GM20431 (cell line): Measurements from ENCODE around the gene SLC45A3.

Experiments
- in situ Hi-C: fragments of 300-500 bp; cut with MseI, MboI; formaldehyde crosslinking; loops from one replicate; pipeline ENCODE4 v1.15.0; 2020; ENCODE audit warnings: low sequenced_read_pairs; ENCODE audit not compliant: unreplicated experiment

The SLC45A3 gene

GRCh38 chr1:205701420-205701819, 21.1 kb upstream of the SLC45A3 start:
- in situ Hi-C loops: no loop called here

- in situ Hi-C loops: no loop called here
These were observed 20.6 kb upstream of the SLC45A3 start for GRCh38 chr1:205700865-205701401.

- in situ Hi-C loops: no loop called here
These were observed 19.1 kb upstream of the SLC45A3 start for GRCh38 chr1:205699416-205699815.

DNA sequence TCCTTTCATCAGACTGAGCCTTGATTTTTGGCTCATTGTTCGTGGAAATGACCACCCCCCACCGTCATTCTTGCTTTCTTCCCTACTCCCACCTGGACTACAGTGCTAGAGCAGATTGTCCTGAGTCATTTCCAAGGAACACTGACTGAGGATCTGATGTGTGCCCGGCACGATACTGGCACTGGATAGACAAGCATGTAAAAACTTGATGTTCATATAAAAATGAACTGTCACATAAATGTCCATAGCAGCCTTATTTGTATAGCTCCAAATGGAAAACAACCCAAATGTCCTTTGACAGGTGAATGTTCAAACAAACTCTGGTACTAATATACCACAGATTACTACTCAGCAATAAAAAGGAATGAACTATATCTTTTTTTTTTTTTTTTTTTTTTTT, 18.6 kb upstream of the SLC45A3 start:
- in situ Hi-C loops: no loop called here

DNA sequence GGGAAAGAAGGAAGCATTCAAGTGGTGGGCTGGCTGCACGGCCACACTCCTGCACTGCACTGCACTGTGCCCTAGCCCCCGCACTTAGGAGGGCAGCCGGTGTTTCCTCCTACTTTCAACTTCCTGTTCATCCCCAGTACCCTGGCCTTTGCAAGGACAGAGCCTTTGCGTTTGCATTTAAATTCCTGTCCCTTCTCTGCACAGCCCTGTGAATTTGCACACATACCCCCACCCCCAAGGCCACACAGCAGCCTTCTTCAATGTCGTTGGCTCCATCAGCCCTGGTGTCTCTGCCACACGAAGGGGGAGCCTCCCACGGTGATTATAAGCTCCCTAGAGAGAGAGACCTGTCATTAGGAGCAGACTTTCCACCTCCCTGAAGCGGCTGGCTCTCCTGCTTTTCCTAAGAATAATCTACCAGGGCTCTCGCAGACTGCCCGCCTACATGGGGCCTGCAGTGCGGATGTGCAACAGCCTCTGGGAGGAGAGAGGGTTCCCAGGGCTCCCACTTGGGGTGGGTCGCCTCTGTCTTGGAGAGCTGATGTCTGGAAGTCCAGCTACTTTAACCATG, 13.2 kb upstream of the SLC45A3 start:
- in situ Hi-C loops: no loop called here

GRCh38 chr1:205692423-205692822, 12.1 kb upstream of the SLC45A3 start:
- in situ Hi-C loops: no loop called here

GRCh38 chr1:205690122-205690756, 9.9 kb upstream of the SLC45A3 start:
- in situ Hi-C loops: no loop called here

- in situ Hi-C loops: no loop called here
These were observed 9.2 kb upstream of the SLC45A3 start for GRCh38 chr1:205689479-205689878.

DNA sequence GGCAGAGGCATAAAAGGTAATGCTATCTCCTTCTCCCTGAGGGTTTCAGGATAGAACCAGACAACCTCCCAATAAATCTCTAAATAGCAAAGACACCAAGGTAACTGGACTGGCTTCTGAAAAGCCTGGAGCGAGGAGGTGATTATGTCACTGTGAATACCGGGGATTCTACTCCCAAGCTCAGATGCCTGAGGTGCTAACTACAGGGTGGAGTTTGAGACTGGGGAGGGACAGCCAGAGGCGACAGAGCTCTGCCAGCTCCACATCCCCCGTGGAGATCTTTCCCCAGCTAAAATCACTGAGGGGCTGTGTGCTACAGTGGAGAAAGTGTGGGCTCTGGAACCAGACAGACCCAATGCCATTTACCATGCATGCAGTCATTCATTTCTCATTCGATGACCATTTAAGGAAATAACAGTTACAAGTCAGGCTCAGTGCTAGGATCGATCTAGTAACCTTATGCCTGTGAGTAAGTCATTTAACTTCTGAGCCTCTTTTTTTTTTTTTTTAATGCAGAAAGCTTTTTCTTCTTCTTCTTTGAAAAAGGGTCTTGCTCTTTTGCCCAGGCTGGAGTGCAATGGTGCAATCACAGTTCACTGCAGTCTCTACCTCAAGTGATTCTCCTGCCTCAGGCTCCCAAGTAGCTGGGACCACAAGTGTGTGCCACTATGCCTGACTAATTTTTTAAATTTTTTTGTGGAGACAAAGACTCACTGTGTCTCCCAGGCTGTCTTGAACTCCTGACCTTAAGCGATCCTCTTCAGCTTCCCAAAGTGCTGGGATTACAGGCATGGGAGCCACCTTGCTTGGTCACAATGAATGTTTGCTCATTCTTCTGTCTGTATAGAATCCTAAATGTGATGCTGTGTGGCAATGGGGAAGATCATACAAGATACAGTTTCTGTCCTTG, 8.1 kb upstream of the SLC45A3 start:
- in situ Hi-C loops: no loop called here

DNA sequence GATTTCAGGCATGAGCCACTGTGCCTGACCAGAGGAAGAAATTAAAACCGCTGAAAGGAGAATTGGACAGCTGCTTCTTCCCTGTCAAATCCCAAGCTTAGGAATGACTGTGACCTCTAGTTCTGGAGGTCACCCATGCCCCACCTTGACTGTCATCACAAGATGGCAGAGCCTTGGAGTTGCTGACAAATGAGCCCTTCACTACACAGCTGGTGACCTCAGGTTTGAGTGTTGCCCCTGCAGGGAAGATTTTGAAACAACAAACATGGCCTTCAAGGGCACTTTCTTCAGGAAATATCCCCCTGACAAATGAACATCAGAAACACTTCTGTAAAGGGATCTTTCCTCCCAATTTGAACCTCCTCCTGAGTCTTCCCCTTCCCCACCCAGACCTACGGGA, 6.9 kb upstream of the SLC45A3 start:
- in situ Hi-C loops: no loop called here

DNA sequence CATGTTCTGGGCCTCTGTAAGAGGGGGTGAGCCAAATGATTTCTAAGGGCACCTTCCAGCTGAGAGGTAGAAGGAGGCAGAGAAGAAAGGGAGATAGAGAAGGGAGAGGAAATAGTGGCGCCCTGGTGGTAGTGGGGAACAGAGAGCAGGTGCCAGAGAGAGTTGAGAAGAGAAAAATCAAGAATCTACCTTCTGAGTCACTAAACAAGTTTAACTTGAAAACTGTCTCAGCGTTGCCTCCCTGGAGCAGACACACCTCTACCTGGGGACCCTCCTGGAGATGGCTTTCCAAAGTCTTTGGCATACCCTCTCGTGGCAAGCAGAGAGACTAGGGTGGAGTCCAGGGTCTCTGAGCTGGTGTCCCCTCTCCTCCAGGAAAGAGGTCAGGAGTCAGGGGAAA, 1.1 kb upstream of the SLC45A3 start:
- in situ Hi-C loops: no loop called here

GRCh38 chr1:205678286-205679111, 1.8 kb downstream of the SLC45A3 start:
- in situ Hi-C loops: no loop called here

GRCh38 chr1:205677167-205677566, 3.1 kb downstream of the SLC45A3 start:
- in situ Hi-C loops: no loop called here

DNA sequence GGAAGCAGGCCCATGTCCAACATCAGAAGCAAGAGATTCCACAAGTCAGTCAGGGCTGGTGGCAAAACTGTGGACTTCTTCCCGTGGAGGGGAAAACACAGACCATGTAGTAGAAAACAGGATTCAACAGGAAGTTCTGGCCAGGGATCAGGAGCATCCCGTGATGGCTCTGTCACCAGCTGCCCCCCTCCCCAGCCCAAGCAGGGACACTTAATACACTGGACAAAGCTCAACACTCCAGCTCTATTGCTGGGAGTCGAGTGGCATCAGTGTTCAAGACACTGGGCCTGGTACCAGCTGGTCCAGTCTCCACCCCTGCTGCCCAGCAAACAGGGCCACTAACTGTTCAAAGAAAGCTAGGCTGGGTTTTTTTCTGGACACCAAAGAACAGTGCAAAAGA, 3.7 kb downstream of the SLC45A3 start:
- in situ Hi-C loops: no loop called here

- in situ Hi-C loops: no loop called here
These were observed 4.3 kb downstream of the SLC45A3 start for GRCh38 chr1:205676002-205676401.

DNA sequence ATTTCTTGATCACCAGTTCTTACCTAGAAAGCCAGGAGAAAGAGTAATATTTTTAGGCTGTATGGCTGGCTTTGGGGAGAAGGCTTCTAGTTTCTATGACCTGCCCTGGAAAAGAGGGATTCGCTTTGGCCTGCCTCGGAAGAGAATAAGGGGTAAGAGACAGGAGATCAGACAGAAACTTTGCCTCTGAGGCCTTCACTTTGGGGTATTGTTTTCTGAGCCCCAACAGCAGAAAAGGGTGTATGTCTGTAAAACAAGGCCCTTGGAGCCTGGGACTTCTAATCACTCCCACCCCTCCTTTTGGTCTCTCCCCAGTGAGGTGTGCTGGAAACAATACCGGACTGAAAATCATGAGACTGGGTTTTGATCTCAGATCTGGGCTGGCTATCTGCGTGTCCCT, 5.1 kb downstream of the SLC45A3 start:
- in situ Hi-C loops: no loop called here

GRCh38 chr1:205672970-205673369, 7.3 kb downstream of the SLC45A3 start:
- in situ Hi-C loops: no loop called here

DNA sequence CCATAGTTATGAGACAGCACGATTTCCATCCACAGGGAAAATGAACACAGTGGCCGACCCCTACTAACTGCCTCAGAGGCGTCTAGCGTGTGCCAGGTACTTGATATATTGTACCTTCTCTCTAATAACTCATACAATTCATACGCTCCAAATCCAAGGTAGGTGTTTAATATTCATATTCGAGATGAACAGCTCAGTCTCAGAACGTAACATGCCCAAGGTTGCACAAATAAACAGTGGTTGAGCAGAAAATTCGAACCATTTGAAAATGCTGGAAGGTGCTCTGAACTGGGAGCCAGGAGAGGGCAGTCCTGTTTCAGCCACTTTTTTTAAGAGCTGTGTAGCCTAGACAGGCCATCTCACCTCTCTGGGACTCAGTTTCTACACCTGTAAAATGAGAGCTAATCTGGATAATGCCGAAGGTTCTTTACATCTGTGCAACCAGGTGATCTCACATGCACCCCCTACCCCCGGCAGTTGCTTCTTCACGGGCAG, 7.9 kb downstream of the SLC45A3 start:
- in situ Hi-C loops: no loop called here

- in situ Hi-C loops: no loop called here
These were observed 9.5 kb downstream of the SLC45A3 start for GRCh38 chr1:205670611-205671430.
